Coronary artery (tissue), 2 donors: ENCODE data around the gene PSEN2.
A peak's percentile ranks its signal among the peaks of the same experiment; 100 is the strongest.

ENCODE experiments used
- DNase-seq: peaks from one replicate; pipeline ENCODE4 v3.0.0-alpha.2; 2017; ENCODE audit warnings: low spot score
- H3K27ac ChIP-seq, 2 donors: fragments of 200-600 bp; sonication (generic); one replicate each; pipeline ENCODE4 v1.5.1; 2016 to 2019
- H3K4me3 ChIP-seq: fragments of 200-600 bp; sonication (generic); 2 replicates; pipeline ENCODE4 v1.5.1; 2016; ENCODE audit warnings: mild to moderate bottlenecking, moderate library complexity
- TF ChIP-seq, protein P1 (sequence below): fragments of 200-600 bp; sonication (generic); IDR thresholded peaks from one replicate; pipeline ENCODE4 v1.5.1; 2019; ENCODE audit warnings: antibody characterized with exemption

PSEN2 gene

DNA sequence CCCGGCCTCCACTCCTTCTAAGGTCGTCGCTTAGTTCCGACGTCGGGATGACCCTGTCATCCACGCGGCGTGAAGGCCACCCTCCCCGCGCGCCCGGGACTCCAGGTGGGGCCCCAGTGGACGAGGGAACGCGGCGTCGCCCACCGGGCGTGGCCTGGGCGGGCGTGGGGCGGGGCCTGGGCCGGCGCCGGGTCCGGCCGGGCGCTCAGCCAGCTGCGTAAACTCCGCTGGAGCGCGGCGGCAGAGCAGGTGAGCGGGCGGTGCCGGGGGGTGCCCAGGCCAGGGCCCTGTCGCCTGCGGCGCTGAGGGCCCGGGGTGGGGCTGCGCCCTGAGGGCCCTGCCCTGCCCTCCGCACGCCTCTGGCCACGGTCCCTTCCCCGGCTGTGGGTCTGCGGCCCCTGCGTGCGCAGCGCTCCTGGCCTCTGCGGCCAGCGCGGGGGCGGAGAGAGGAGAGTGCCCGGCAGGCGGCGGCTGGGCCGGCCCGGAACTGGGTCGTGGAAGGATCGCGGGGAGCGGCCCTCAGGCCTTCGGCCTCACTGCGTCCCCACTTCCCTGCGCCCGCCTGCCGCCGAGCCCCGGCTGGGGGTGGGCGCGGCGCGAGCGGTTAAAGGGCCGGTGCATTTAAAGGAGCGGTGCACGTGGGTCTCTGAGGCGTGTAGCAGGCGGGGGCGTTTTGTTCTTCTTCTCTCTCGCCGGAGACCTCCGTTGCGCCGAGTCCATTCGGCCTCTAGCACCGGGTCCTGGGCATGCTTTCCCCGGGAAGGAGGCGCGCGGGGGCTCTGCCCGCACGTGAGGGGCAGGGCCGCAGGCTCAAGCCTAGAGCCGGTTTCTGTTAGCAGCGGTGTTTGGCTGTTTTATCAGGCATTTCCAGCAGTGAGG is at the start of gene PSEN2:
TSS of gene PSEN2 (plus strand) at position 216 of the 879 bp plus-strand sequence. CDS start 11,292 bp downstream, outside the sequence.
- peak within 1 kb of the TSS; percentile 77 for H3K4me3 ChIP-seq
- TF ChIP-seq, protein P1, sequence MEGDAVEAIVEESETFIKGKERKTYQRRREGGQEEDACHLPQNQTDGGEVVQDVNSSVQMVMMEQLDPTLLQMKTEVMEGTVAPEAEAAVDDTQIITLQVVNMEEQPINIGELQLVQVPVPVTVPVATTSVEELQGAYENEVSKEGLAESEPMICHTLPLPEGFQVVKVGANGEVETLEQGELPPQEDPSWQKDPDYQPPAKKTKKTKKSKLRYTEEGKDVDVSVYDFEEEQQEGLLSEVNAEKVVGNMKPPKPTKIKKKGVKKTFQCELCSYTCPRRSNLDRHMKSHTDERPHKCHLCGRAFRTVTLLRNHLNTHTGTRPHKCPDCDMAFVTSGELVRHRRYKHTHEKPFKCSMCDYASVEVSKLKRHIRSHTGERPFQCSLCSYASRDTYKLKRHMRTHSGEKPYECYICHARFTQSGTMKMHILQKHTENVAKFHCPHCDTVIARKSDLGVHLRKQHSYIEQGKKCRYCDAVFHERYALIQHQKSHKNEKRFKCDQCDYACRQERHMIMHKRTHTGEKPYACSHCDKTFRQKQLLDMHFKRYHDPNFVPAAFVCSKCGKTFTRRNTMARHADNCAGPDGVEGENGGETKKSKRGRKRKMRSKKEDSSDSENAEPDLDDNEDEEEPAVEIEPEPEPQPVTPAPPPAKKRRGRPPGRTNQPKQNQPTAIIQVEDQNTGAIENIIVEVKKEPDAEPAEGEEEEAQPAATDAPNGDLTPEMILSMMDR, result no peak
- H3K27ac ChIP-seq, result peak within 1 kb of the TSS; percentile 31 to 77
- DNase-seq, result peak; percentile 83

DNA sequence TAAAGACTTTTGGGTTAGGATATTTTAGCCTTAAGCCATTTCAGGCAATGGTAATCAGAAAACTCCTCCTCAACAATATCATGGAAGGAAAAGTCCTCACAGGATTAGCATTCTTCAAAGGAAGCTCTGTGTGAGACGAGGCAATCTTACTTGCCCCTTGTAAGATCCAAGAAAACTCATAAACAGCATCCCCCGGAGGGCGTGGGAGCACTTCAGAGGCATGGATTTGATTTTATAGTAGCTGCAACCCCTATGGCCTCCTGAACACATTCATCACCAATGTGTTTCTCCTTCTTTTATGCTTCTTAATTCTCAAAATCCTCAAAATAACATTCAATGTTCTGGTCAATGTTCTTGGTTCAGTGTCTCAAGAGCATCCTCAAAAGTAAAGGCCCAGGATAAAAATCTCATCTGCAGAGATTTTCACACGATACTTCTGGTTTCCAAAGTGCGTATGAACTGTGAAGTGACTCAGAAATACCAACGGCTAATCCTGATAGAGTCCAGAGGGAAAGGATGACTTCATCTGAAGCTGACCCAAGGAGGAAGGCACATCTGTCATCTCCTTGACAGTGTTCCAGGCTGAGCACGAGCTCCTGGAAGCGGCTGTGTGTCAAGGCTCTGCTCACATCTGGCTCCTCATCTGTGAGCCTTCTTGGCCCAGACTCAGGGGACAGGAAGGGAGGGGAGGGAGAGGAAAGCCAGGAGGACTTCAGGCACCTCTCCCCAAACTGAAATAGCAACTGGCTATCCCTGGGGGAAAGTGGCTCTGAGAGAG is 49.3 kb upstream of the PSEN2 start:
- TF ChIP-seq, protein P1, result no peak
- Histone ChIP-seq H3K27ac (peak overlapping the region; percentile 3 to 73), H3K4me3 (no peak overlapping the region)
- DNase-seq, result peak; percentile 84

DNA sequence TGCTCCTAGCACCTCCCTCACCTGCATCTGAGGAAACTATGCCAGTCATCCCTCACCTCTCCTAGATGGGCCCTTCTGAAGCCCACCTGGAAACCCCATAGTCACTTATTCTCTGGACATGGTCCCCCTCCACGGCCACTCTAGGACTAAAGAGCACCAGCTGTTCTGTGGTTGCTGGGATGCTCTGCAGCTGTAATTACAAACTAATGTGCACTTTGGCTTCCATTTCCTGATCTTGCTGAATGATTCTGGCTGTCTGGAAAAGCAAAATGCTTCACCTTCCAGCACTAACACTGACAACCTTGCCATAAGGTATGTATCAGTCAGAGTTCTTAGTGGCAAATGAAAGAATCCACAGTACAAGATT is 48.7 kb upstream of the PSEN2 start:
- Histone ChIP-seq H3K4me3 (no peak overlapping the region), H3K27ac (peak overlapping the region in 1 of 2 donors; percentile 73)
- DNase-seq, result no peak
- TF ChIP-seq, protein P1, result no peak

DNA sequence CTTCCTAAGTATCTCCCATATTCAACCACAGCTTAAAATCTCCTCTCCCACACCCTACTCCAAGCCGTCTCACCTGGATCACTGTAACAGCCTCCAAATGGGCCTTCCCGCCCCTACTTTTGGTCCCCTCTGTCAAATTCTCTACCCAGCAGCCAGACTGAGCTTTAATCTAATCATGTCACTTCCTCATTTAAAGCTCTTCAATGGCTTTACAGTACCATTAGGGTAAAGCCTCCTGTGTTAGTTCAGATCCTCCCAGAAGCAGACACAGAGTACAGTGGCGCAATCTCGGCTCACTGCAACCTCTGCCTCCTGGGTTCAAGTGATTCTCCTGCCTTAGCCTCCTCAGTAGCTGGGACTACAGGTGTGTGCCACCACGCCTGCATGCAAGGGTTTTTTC is 46.8 kb upstream of the PSEN2 start:
- no peak for DNase-seq
- H3K4me3 ChIP-seq, result no peak overlapping the region
- TF ChIP-seq, protein P1, result no peak
- no peak overlapping the region for H3K27ac ChIP-seq

DNA sequence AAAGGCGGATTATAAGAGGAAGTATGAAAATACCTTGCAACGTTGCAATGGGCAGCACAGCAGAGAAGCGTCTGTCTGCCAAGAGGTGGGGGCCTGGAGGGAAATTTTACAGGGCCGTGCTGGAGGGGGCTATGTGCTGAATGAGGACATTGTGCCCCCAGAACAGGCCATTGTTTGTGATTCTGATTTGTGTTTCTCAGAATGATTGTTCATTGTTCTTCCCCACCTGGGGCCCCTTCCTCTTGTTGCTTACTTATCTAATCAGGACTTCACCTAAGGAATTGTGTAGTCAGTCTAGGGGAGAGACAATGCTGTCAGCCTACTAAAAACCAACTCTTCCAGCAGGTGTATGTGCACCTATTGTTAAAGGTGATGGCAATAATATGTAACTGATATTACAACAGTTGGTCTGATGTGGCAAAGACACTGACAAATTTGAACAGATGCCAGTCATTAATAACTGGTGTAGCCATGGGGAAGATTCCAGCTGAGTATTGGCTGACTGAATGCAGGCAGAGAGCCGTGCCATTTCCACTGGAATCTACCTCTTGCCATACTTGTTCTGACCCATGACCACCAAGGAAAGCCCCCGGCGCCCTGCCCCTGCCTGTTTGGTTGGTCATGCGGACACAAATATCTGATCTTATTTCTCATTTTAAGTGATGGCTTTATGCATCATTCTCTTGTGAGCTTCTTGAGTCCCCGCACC is 45.2 kb upstream of the PSEN2 start:
- no peak overlapping the region for H3K27ac ChIP-seq
- H3K4me3 ChIP-seq, result no peak overlapping the region
- no peak for DNase-seq
- TF ChIP-seq, protein P1, result no peak

DNA sequence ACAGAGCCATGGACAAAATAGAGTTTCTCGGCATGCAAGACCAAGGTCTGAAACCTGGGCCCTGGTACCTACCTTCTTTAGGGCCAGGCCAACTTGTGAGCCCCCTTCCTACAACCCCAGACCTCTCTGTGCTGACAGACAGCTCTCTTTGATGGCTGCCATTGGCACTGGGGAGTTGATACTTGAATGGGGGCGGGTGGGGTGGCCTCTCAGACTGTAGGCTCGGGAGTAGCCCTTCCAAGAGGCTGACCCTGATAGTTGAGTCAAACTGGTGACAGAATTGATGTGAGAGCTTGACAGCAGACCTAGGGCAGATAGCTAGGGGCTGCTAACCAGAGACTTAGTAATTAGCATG is 44.7 kb upstream of the PSEN2 start:
- no peak for DNase-seq
- Histone ChIP-seq H3K27ac (no peak overlapping the region), H3K4me3 (no peak overlapping the region)
- TF ChIP-seq, protein P1, result no peak
